GM18517 (cell line): ENCODE measurements around the gene ZC3H10.

Experiments
- ATAC-seq: cut with Tn5 transposase; IDR thresholded peaks from one replicate; pipeline ENCODE4 v1.9.1; 2021; ENCODE audit warnings: mild to moderate bottlenecking, moderate library complexity; ENCODE audit not compliant: unreplicated experiment

The ZC3H10 gene

DNA sequence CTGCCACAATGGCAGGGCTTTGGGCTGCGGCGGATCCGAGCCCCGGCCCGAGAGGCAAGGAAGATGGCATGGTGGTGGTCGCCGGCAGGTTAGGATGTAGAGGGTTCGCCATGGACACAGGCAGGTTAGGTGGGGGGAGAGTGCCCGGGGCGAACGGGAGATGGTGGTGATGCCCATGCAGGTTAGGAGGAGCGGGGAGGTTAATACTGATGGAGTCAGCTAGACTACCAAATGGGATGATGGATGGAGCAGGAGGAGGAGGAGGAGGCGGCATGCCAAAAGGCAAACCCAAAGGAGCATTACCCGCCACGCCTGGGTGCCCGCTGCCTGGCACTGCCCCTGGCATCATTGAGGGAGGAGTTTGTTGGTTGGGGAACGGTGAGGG, 46.3 kb downstream of the ZC3H10 start:
- ATAC-seq: no peak

DNA sequence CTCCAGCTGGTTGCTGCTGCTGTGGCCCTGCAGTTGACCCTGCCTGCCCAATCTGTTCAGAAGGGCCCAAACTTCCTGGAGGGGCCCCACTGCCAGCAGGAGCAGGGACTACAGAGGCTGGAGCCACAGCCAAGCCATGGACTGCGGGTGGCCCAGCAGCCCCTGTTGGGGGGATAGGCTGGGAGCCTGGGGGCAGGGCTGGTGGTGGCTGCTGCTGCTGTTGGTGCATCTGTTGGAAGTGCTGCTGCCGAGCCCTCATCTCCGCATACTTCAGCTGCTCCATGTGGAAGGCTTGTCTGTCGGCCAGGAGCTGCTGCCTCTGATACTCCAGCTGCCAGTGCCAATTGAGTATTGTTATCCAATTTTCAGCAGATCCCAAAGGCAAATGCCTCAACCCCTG, 47.3 kb downstream of the ZC3H10 start:
- no peak for ATAC-seq

DNA sequence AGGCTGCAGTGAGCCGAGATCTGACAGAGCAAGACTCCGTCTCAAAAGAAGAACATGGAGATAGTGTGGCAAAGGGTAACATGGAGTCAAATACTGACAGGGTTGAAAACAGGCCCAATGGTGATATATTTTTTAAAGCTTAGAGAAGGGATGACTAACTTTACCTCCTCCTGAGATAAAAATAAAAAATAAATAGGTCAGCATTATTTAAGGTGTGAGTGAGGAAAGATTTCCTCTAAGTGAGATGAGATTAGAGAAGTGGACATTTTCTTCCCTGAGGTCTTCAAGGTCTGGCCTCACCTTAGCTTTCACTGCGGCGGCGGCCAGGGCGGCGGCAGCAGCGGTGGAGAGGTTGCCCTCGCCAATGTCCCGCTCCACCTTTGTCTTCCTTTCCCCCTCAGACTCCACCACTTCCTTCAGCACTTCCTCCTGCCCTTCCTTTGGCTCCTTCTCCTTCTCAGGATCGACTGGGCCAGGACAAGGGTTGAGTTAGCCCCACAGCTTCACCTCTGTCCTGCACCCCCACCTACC, 51.2 kb downstream of the ZC3H10 start:
- no peak for ATAC-seq

DNA sequence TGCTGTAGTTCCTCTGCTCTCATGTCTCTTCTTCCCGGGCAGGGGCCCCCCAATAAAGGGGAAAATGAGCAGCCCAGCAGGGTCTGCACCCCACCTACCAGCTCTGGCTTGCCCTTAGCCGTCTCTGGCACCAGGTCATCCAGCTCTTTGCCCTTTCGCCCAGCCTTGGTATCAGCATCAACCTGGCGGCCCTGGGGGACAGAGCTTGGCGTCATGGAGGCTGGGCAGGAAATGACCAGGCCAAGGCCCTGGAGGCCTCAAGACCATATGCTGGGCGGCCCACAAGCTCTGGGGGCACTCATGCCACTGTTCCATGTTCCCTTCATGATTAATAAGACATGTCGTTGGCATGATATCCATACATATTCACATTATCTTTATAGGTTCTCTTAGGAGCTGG, 54.8 kb downstream of the ZC3H10 start:
- ATAC-seq: no peak
